Activated naive CD4-positive, alpha-beta T cell treated with Interleukin-2 at 50 U/mL for 16 hours (primary cell): ENCODE results near the gene HECW1.
"Not testable (repeated sequence)": the region's sequence is repeated elsewhere in the genome, so short reads cannot be mapped to it uniquely, and the experiment has no call there.

Experiments used
- DNase-seq: peaks from one replicate; pipeline ENCODE4 v3.0.0-alpha.2; 2020

The HECW1 gene

GRCh38 chr7:43314379-43315158, 202.1 kb downstream of the HECW1 start:
- DNase-seq = peak; percentile 8

- DNase-seq = no peak
These were observed 204.6 kb downstream of the HECW1 start for GRCh38 chr7:43317075-43317474.

DNA sequence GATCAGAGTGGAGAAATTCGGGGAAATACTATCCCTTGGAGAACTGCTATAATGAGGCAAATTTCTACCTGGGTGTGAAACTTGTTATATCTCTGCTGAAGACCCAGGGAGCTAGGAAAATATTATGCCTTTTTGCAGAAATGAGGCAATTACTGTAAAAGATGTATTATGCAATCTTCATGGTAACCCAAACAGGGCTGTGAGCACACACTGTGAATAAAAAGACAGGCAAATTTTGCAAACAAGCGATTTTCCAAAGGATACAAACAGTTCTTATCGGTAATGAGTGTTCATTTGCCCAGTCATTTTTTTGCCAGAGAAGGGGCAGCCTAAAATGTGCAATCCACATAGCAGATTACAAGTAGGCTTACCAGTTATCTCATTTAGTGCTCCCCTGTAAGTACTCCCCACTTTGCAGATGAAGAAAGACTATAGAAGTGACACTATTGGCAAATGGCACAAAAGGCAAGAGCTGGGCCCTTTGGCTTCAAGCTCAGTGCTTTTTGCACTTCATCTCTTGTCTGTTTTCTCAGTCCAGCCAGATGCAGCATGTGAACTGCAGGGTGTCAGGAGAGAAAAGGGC, 205.8 kb downstream of the HECW1 start:
- DNase-seq = no peak

DNA sequence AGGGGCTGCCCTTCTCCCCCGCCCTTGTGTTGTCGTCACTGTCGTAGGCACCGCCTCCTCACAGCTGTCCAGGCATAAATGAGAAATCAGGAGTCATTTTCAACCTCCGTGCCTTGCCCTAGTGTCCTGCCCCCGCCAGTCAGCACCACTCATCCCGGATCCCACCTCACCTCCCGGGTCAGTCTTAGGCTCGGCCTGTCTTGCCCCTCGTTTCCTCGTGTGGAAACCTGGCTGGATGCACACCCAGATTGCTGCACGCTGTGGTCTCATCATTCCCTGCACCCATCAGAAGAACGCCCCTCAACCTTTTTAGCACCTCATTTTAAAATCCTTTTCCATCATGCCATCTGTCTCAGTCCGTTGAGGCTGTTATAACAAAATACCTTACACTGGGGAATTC, 213.1 kb downstream of the HECW1 start:
- DNase-seq = no peak

- DNase-seq = no peak
These were observed 215.9 kb downstream of the HECW1 start for GRCh38 chr7:43328336-43328735.

GRCh38 chr7:43328785-43329380, 216.4 kb downstream of the HECW1 start:
- no peak for DNase-seq

GRCh38 chr7:43332193-43332796, 219.8 kb downstream of the HECW1 start:
- DNase-seq = no peak

DNA sequence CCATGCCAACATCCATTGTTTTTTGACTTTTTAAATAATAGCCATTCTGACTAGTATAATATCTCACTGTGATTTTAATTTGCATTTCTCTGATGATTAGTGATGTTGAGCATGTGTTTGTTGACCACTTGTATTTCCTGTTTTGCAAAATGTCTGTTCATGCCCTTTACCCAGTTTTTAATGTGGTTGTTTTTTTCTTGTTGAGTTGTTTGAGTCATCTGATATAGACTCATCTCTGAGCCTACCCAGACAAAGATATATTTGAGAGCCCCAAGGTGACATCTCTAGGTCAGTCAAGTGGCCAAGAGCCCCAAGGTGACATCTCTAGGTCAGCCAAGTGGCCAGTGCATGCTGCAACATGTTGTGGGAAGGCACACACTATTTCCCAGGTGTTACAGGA, 224.7 kb downstream of the HECW1 start:
- no peak for DNase-seq

GRCh38 chr7:43337811-43338210, 225.4 kb downstream of the HECW1 start:
- DNase-seq = no peak

DNA sequence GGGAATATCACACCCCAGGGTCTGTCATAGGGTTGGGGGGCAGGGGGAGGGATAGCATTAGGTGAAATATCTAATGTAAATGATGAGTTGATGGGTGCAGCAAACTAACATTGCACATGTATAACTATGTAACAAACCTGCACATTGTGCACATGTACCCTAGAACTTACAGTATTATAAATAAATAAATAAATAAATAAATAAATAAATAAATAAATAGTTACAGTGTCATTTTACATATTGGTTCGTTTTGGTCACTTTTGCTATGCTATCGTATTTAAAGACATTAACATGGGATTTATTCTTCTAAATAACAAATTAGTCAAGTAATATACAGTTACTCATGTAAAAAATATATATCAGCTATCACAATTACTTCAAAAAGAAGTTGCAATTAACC, 228.7 kb downstream of the HECW1 start:
- DNase-seq = no peak

- not testable (repeated sequence) for DNase-seq
These were observed 231.0 kb downstream of the HECW1 start for GRCh38 chr7:43343417-43343816.

- not testable (repeated sequence) for DNase-seq
These were observed 233.2 kb downstream of the HECW1 start for GRCh38 chr7:43345696-43346095.

DNA sequence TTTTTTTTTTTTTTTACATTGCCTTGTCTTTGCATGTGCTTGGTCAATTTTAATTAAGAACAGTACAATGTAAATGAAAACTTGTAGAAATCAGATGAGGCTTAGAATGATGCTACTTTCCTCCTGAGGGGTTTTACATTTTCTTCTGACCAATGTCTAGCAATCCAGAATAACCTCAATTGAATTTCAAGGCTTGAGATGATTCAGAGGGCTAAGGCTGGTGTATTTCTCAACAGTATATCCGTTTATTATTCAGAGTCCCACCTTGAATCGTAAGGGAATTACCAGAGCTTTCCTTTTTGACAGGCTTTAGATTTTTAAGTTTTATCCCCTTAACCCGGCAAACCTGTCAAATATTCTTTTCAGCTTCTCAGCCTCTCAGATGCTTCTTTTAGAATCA, 239.2 kb downstream of the HECW1 start:
- no peak for DNase-seq

DNA sequence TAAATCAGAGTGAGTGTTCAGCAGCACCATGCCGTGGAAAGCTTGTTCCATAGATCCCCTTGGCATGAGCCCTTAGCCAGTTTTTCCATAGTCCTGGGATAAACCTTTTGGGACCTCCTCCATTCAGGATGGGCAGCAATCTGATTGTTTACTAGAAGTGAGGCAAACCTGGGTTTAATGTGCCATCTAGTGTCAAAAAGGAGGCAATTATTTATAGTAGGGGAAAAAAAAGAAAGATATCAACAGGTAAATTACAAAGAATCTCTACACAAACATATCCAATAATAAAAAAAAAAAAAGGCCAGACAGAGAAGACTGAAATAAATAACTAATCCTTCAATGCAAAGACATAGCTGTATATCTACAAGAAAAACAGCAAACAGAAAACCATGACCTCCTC, 241.5 kb downstream of the HECW1 start:
- DNase-seq = no peak

DNA sequence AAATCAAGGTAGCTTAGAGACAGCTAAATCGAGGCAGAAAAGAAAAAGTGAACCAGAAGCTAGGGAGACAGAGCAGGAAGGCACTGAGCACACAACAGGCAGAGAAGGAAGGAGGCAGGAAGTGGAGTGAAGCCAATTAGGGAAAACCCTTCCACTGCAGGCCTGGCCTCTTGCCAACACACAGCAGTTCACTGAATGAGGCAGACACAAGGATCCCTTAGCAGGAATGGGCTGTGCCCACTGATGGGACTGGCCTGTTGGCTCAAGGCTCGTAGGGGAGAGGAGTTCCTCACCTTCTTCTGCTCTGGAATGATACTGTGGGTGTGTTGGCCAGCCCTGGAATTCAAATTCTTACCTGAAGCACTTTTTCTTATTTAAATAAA, 250.2 kb downstream of the HECW1 start:
- DNase-seq = no peak

DNA sequence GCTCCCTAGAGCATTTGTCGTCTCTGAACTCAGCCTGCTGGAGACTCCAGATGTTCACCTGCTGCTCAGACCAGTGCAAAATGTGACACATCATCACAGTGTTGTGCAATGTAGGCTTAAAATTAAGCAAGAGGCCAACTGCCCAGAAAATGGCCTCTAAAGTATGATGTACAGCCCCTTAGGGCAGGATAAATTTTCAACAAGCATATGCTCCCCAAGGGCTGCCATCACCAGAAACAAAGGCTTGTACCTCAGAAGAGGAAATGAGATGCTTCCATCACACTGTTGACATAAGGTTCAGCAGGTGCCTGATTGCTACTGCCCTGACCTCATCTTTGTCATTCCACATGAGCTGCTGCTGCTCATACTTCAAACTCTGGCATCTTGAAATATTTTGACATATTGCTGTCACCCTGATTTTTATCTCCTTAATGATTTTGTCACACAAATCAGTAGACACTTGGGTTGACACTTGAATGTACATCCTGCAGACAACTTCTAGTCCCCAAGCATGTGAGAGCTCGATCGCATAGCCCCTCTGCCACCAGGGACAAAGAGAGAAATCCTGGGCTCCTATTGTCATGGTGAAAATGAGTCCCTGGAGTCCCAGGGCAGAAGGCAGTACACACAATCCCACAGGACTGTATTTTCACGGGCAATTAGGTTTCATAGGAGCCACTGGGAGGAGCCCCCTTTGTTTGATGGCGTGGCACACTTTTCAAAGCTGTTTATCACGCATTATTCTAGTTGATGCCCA, 250.8 kb downstream of the HECW1 start:
- no peak for DNase-seq

- no peak for DNase-seq
These were observed 251.9 kb downstream of the HECW1 start for GRCh38 chr7:43364391-43364790.

DNA sequence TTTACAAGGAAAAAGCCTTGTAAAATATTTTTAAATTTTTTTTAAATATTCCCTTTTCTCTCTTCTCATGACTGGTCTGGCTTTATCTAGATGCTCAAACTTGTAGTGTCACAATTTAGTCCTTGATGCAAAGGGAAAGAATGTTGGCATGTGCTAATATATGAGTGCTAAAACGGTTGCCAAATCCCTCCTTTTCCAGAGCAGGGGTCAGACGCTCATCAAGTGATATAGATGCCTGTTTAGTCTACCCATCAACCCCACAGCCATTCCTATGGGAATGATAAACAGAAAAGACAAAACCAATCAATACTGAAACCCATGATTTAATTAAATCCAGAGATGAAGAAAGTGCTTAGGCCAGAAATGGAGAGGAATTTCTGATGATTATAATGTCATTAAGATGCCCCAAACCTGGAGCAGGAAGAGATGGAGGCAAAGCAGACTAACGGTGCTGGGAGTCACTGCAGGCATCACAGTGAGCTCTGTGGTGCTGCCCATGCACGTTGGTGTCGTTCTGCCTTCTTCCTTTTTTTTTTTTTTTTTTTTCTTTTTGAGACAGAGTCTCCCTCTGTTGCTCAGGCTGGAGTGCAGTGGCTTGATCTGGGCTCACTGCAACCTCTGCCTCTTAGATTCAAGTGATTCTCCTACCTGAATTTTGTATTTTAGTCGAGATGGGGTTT, 260.4 kb downstream of the HECW1 start:
- DNase-seq = no peak

DNA sequence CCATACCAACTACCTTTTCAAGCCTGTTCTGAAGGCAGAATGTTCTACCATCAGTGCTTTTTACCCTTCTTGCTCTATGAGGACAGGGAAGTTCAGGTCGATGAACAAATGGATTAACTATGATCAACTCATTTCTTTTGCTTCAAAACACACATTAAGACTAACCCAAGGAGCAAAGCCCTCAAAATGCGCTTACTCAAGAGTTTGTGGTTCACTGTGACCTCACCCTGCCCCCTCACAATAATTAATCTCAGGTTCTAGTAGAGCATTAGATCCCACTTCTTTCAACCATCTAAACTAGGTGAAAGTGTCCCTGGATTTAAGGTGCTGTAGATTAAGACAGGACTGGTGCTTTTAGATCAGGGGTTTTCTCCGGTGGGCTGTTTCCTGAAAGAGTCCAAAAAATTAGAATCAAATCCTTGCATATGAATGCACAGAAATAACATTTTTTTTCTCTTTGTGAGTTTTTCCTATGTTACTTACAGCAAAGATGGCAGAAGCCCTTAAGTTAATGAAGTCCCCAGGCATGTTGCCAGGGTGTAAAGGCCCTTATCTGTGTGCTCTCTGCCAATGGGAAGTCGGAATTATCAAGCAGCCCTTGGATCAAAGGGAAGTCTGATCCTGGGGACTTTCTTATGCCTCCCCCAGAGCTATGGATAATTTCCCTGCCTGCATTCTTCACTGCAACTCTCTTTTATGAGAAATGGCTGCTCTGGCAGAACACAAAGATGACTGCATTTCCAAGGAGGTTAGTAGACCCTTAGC, 264.9 kb downstream of the HECW1 start:
- DNase-seq = no peak

- no peak for DNase-seq
These were observed 266.8 kb downstream of the HECW1 start for GRCh38 chr7:43379210-43379609.

DNA sequence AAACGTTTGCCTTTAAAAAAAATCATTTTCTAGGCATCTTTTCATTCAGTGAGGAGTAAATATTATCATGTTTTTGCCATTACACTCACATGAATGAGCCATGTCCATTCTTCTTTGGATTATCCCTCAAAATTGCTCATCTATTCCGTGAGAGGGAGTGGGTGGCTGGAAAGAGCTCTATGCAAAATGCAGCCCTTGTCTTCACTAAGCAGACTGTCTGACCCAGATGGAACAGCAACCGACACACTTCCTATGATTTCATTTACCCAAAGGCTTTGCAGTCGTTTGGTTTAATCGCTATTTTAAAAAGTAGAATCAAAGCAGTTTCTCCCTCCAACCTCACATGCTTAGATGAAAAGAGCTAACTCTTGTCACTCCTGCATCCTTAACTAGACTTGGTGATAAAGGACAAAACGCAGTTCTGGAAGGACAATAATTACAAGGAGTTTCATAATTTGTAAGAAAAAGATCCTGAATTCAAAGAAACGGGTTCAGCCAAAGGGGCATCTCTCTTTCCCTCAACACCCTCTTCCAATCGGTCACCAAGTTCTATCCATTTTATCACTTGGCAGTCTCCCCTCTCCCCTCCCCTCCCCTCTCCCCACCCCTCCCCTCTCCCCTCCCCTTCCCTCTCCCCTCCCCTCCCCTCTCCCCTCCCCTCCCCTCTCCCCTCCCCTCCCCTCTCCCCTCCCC, 272.3 kb downstream of the HECW1 start:
- DNase-seq = no peak
